H9 (cell line): ENCODE results near the gene PRAC2. TPM values are rescaled to one million over a fixed set of nuclear protein-coding genes. Genes with fewer than 3 reads are reported as not detected.

Source experiments
- DNase-seq: peaks from one replicate; pipeline ENCODE4 v3.0.0-alpha.2; 2017
- H2AFZ ChIP-seq: one replicate; pipeline ENCODE4 v1.6.1; 2013; ENCODE audit warnings: mild to moderate bottlenecking, low read length, control low read depth, moderate library complexity
- H2AK5ac ChIP-seq: 2 replicates; pipeline ENCODE4 v1.6.1; 2013; ENCODE audit warnings: low read length, control low read depth, mixed read lengths; ENCODE audit not compliant: insufficient read length
- H2BK120ac ChIP-seq: one replicate; pipeline ENCODE4 v1.6.1; 2013; ENCODE audit warnings: low read depth, mild to moderate bottlenecking, low read length, control low read depth, inconsistent platforms; ENCODE audit not compliant: poor library complexity, severe bottlenecking
- H2BK12ac ChIP-seq: 2 replicates; pipeline ENCODE4 v1.6.1; 2013; ENCODE audit warnings: low read length, control low read depth, mixed read lengths, low read depth; ENCODE audit not compliant: insufficient read length
- H2BK15ac ChIP-seq: 2 replicates; pipeline ENCODE4 v1.6.1; 2013; ENCODE audit warnings: low read depth, low read length, control low read depth
- H2BK20ac ChIP-seq: one replicate; pipeline ENCODE4 v1.6.1; 2013; ENCODE audit warnings: low read depth, mild to moderate bottlenecking, low read length, control low read depth, inconsistent platforms; ENCODE audit not compliant: poor library complexity, severe bottlenecking
- H2BK5ac ChIP-seq: 2 replicates; pipeline ENCODE4 v1.6.1; 2013; ENCODE audit warnings: low read length, control low read depth, mixed read lengths; ENCODE audit not compliant: insufficient read length
- H3K14ac ChIP-seq: 2 replicates; pipeline ENCODE4 v1.6.1; 2013; ENCODE audit warnings: low read length, control low read depth; ENCODE audit not compliant: insufficient read depth
- H3K18ac ChIP-seq: 2 replicates; pipeline ENCODE4 v1.6.1; 2013; ENCODE audit warnings: low read depth, mild to moderate bottlenecking, mixed read lengths, low read length, control low read depth; ENCODE audit not compliant: insufficient read length
- H3K23ac ChIP-seq: 2 replicates; pipeline ENCODE4 v1.6.1; 2013; ENCODE audit warnings: low read length, control low read depth, mixed read lengths, low read depth; ENCODE audit not compliant: insufficient read length
- H3K23me2 ChIP-seq: 2 replicates; pipeline ENCODE4 v1.6.1; 2013; ENCODE audit warnings: low read depth, mild to moderate bottlenecking, mixed read lengths, low read length, control low read depth; ENCODE audit not compliant: insufficient read length, poor library complexity, severe bottlenecking
- H3K27ac ChIP-seq: 2 replicates; pipeline ENCODE4 v1.5.1; 2013; ENCODE audit warnings: low read length, control low read depth, mixed read lengths, low read depth; ENCODE audit not compliant: insufficient read length
- H3K27me3 ChIP-seq: 2 replicates; pipeline ENCODE4 v1.6.1; 2013; ENCODE audit warnings: low read length, control low read depth, inconsistent platforms; ENCODE audit not compliant: insufficient read depth
- H3K4ac ChIP-seq: 2 replicates; pipeline ENCODE4 v1.6.1; 2013; ENCODE audit warnings: low read depth, mild to moderate bottlenecking, control low read depth, inconsistent platforms, low read length, moderate library complexity
- H3K4me1 ChIP-seq: 2 replicates; pipeline ENCODE4 v1.6.1; 2013; ENCODE audit warnings: low read length, control low read depth, inconsistent platforms; ENCODE audit not compliant: insufficient read depth
- H3K4me2 ChIP-seq: 2 replicates; pipeline ENCODE4 v1.6.1; 2013; ENCODE audit warnings: low read length, control low read depth, mixed read lengths; ENCODE audit not compliant: insufficient read length, insufficient read depth
- H3K56ac ChIP-seq: 2 replicates; pipeline ENCODE4 v1.6.1; 2013; ENCODE audit warnings: low read depth, mild to moderate bottlenecking, mixed read lengths, low read length, control low read depth; ENCODE audit not compliant: insufficient read length
- H3K79me1 ChIP-seq: 2 replicates; pipeline ENCODE4 v1.6.1; 2013; ENCODE audit warnings: low read depth, mild to moderate bottlenecking, moderate library complexity, low read length, control low read depth, inconsistent platforms; ENCODE audit not compliant: insufficient read depth, poor library complexity, severe bottlenecking
- H3K79me2 ChIP-seq: 2 replicates; pipeline ENCODE4 v1.6.1; 2013; ENCODE audit warnings: low read length, control low read depth, inconsistent platforms; ENCODE audit not compliant: insufficient read depth
- H3K9ac ChIP-seq: 2 replicates; pipeline ENCODE4 v1.6.1; 2013; ENCODE audit warnings: low read length, control low read depth, mixed read lengths; ENCODE audit not compliant: insufficient read length; ENCODE audit errors: extremely low read depth
- H3K9me3 ChIP-seq: one replicate; pipeline ENCODE4 v1.6.1; 2013; ENCODE audit warnings: low read depth, low read length, inconsistent platforms; ENCODE audit not compliant: control insufficient read depth
- H3T11ph ChIP-seq: one replicate; pipeline ENCODE4 v1.6.1; 2013; ENCODE audit warnings: mild to moderate bottlenecking, low read length, control low read depth, inconsistent platforms
- H4K20me1 ChIP-seq: one replicate; pipeline ENCODE4 v1.6.1; 2013; ENCODE audit not compliant: control insufficient read depth, insufficient read length, insufficient read depth
- H4K5ac ChIP-seq: 2 replicates; pipeline ENCODE4 v1.6.1; 2013; ENCODE audit warnings: low read depth, mild to moderate bottlenecking, mixed read lengths, low read length, control low read depth; ENCODE audit not compliant: insufficient read length
- H4K8ac ChIP-seq: replicated peaks from 2 replicates; pipeline ENCODE4 v1.6.1; 2013; ENCODE audit warnings: low read length, control low read depth, mixed read lengths, low read depth; ENCODE audit not compliant: insufficient read length
- H4K91ac ChIP-seq: 2 replicates; pipeline ENCODE4 v1.6.1; 2013; ENCODE audit warnings: low read depth, mild to moderate bottlenecking, moderate library complexity, mixed read lengths, low read length, control low read depth; ENCODE audit not compliant: insufficient read length
- H3K27ac Mint-ChIP-seq, 3 experiments: 2 replicates in 2 of 3; 3 replicates in 1 of 3; pipeline ENCODE4 v1.8.0; 2020 to 2021; ENCODE audit warnings: mixed read lengths in 3 of 3, mild to moderate bottlenecking in 1 of 3, moderate library complexity in 1 of 3
- H3K27me3 Mint-ChIP-seq: 2 replicates; pipeline ENCODE4 v1.8.0; 2021; ENCODE audit warnings: low read depth, mild to moderate bottlenecking, moderate library complexity, mixed read lengths
- H3K36me3 Mint-ChIP-seq, 3 experiments: 2 replicates in 2 of 3; 3 replicates in 1 of 3; pipeline ENCODE4 v1.8.0; 2020 to 2021; ENCODE audit warnings: low read depth in 3 of 3, mixed read lengths in 3 of 3; ENCODE audit not compliant: insufficient read depth in 1 of 3
- H3K4me1 Mint-ChIP-seq, 2 experiments: 2 replicates each; pipeline ENCODE4 v1.8.0; 2020; ENCODE audit warnings: mixed read lengths in 2 of 2
- H3K4me3 Mint-ChIP-seq, 2 experiments: 2 replicates in 1 of 2; 3 replicates in 1 of 2; pipeline ENCODE4 v1.8.0; 2020 to 2021; ENCODE audit warnings: mild to moderate bottlenecking in 2 of 2, mixed read lengths in 2 of 2, moderate library complexity in 1 of 2
- H3K9me3 Mint-ChIP-seq, 2 experiments: 2 replicates in 1 of 2; 3 replicates in 1 of 2; pipeline ENCODE4 v1.8.0; 2020; ENCODE audit warnings: mild to moderate bottlenecking in 2 of 2, mixed read lengths in 2 of 2, moderate library complexity in 1 of 2
- WGBS: extraction: QIAGEN DNeasy Blood & Tissue Kit; methylation state at CpG from one replicate; pipeline ENCODE4 v1.1.7; 2013; ENCODE audit warnings: missing lambda C conversion rate, low lambda C conversion rate, mixed read lengths; ENCODE audit not compliant: insufficient read length; ENCODE audit errors: extremely low coverage; 5-methylcytosine and 5-hydroxymethylcytosine counted together
- total RNA-seq: library from RNA; stranded (reverse); gene quantifications from 2 replicates; pipeline ENCODE4 v1.2.1, GENCODE V29; 2021
- TF ChIP-seq, protein P1 (sequence below): fragments of 200-600 bp; sonication (generic); conservative IDR thresholded peaks from 3 replicates; pipeline ENCODE4 v1.8.0; 2021; ENCODE audit warnings: antibody characterized with exemption, mild to moderate bottlenecking

PRAC2 gene
- total RNA-seq, 1 experiment from 2014 or later, result not detected

GRCh38 chr17:48725288-48726064 lies 2.5 kb downstream of the PRAC2 start:
- H3K23ac ChIP-seq, result no peak overlapping the region
- no peaks in the 10 kb centered on the region for H3K79me1 ChIP-seq
- H2BK12ac ChIP-seq, result no peak overlapping the region
- Mint-ChIP-seq H3K36me3 (peaks cover 0 to 2% (median 0%) of the 10 kb centered on the region in 3 experiments; a peak in 1 of 7 replicates), H3K27me3 (peaks cover 100% of the 10 kb centered on the region), H3K27ac (no peak overlapping the region), H3K9me3 (peaks cover 4 to 10% of the 10 kb centered on the region in 2 experiments; a peak in 3 of 5 replicates), H3K4me1 (peaks cover 21 to 34% of the 10 kb centered on the region in 2 experiments), H3K4me3 (no peak overlapping the region)
- H2BK20ac ChIP-seq, result no peak overlapping the region
- no peak overlapping the region for H4K5ac ChIP-seq
- no peak overlapping the region for H3K9ac ChIP-seq
- no peak overlapping the region for H3K56ac ChIP-seq
- H3K27me3 ChIP-seq, result peaks cover 100% of the 10 kb centered on the region
- no peak overlapping the region for H2BK5ac ChIP-seq
- no peak overlapping the region for H4K91ac ChIP-seq
- no peaks in the 10 kb centered on the region for H3K79me2 ChIP-seq
- TF ChIP-seq, protein P1, sequence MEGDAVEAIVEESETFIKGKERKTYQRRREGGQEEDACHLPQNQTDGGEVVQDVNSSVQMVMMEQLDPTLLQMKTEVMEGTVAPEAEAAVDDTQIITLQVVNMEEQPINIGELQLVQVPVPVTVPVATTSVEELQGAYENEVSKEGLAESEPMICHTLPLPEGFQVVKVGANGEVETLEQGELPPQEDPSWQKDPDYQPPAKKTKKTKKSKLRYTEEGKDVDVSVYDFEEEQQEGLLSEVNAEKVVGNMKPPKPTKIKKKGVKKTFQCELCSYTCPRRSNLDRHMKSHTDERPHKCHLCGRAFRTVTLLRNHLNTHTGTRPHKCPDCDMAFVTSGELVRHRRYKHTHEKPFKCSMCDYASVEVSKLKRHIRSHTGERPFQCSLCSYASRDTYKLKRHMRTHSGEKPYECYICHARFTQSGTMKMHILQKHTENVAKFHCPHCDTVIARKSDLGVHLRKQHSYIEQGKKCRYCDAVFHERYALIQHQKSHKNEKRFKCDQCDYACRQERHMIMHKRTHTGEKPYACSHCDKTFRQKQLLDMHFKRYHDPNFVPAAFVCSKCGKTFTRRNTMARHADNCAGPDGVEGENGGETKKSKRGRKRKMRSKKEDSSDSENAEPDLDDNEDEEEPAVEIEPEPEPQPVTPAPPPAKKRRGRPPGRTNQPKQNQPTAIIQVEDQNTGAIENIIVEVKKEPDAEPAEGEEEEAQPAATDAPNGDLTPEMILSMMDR, result no peak
- no peak overlapping the region for H4K8ac ChIP-seq
- H3K18ac ChIP-seq, result no peak overlapping the region
- no peak overlapping the region for H2BK120ac ChIP-seq
- WGBS, result no CpG with 5 or more reads among the region's 38 CpGs
- no peak overlapping the region for H3K27ac ChIP-seq
- no peak for DNase-seq
- no peak overlapping the region for H2AFZ ChIP-seq
- H3K4me1 ChIP-seq, result peaks cover 1% of the 10 kb centered on the region; the same call in 1 of the 2 replicates
- H2AK5ac ChIP-seq, result no peak overlapping the region
- H3K23me2 ChIP-seq, result peaks cover 8% of the 10 kb centered on the region
- no peak overlapping the region for H2BK15ac ChIP-seq
- H3K14ac ChIP-seq, result no peak overlapping the region
- H3T11ph ChIP-seq, result no peak overlapping the region
- no peak overlapping the region for H3K4ac ChIP-seq
- H3K9me3 ChIP-seq, result no peaks in the 10 kb centered on the region
- no peak overlapping the region for H3K4me2 ChIP-seq
- H4K20me1 ChIP-seq, result peaks cover 4% of the 10 kb centered on the region
